ENCODE results near the gene CEACAM1.
"Not testable (repeated sequence)": the region's sequence is repeated elsewhere in the genome, so short reads cannot be mapped to it uniquely, and the experiment has no call there.

DNA sequence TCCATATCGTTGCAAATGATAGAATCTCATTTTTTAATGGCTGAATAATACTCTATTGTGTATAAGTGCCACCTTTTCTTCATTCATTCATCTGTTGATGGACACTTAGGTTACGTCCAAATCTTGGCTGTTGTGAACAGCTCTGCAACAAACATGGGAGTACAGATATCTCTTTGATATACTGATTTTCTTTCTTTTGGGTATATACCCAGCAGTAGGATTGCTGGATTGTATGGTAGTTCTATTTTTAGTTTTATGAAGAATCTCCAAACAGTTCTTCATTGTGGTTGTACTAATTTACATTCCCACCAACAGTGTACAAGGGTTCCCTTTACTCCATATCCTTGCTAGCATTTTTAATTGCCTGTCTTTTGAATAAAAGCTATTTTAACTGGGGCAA lies 7.0 kb upstream of the CEACAM1 start:
- TF ChIP-seq, protein P1, sequence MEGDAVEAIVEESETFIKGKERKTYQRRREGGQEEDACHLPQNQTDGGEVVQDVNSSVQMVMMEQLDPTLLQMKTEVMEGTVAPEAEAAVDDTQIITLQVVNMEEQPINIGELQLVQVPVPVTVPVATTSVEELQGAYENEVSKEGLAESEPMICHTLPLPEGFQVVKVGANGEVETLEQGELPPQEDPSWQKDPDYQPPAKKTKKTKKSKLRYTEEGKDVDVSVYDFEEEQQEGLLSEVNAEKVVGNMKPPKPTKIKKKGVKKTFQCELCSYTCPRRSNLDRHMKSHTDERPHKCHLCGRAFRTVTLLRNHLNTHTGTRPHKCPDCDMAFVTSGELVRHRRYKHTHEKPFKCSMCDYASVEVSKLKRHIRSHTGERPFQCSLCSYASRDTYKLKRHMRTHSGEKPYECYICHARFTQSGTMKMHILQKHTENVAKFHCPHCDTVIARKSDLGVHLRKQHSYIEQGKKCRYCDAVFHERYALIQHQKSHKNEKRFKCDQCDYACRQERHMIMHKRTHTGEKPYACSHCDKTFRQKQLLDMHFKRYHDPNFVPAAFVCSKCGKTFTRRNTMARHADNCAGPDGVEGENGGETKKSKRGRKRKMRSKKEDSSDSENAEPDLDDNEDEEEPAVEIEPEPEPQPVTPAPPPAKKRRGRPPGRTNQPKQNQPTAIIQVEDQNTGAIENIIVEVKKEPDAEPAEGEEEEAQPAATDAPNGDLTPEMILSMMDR (conservative IDR thresholded peaks at IDR 0.05; ENCODE audit: low read length): not testable (repeated sequence)
- TF ChIP-seq EZH2phosphoT487 (IDR thresholded peaks at IDR 0.05; ENCODE audit: borderline replicate concordance): not testable (repeated sequence)
